GM12872 (cell line): Measurements from ENCODE around the gene PRDM16.

Experiments
- CTCF ChIP-seq: IDR thresholded peaks from 3 replicates; pipeline ENCODE4 v1.5.1; 2011; ENCODE audit warnings: low read depth, mild to moderate bottlenecking, low read length, moderate library complexity; ENCODE audit not compliant: insufficient read depth

PRDM16 gene

GRCh38 chr1:3485016-3485415, 416.0 kb downstream of the PRDM16 start:
- no peak for TF ChIP-seq CTCF
